Measurements from ENCODE around the gene TMEM120A. TPM values are rescaled to one million over a fixed set of nuclear protein-coding genes. Genes with fewer than 3 reads are reported as not detected.

Gene TMEM120A
- total and polyA plus RNA-seq, 2 experiments from 2014 or later: 12.7 to 22.3 TPM

- H2AFZ ChIP-seq: no peak overlapping the region
- Mint-ChIP-seq H3K9me3 (no peaks in the 10 kb centered on the region), H3K4me1 (peaks cover 10% of the 10 kb centered on the region), H3K36me3 (ENCODE audit: low read depth) (peaks cover 27% of the 10 kb centered on the region), H3K4me3 (no peak overlapping the region), H3K27me3 (ENCODE audit: insufficient read depth, low read depth, poor library complexity) (peaks cover 18% of the 10 kb centered on the region), H3K27ac (no peak overlapping the region)
- H3K4me1 ChIP-seq (ENCODE audit: insufficient read depth): no peaks in the 10 kb centered on the region
- TF ChIP-seq CREB1 (CRISPR knock-in tag; IDR thresholded peaks at IDR 0.05; ENCODE audit: low read depth) (no peak), ETS1 (IDR thresholded peaks at IDR 0.05) (no peak), JUNB (IDR thresholded peaks at IDR 0.05; ENCODE audit: unreplicated experiment) (no peak), ZNF114 (CRISPR knock-in tag; IDR thresholded peaks at IDR 0.05) (no peak), STAT1 (IDR thresholded peaks at IDR 0.05; ENCODE audit: unreplicated experiment) (no peak), EZH2phosphoT487 (IDR thresholded peaks at IDR 0.05; ENCODE audit: unreplicated experiment) (no peak), CTCF (conservative IDR thresholded peaks at IDR 0.05; ENCODE audit: low read depth in 2 of 2) (no peak), ZNF331 (CRISPR knock-in tag; IDR thresholded peaks at IDR 0.05; ENCODE audit: low read depth) (no peak), NANOG (IDR thresholded peaks at IDR 0.05; ENCODE audit: borderline replicate concordance) (no peak), REST (IDR thresholded peaks at IDR 0.05; ENCODE audit: unreplicated experiment) (no peak), POLR2AphosphoS5 (IDR thresholded peaks at IDR 0.05; ENCODE audit: low read depth) (no peak)
- H3K79me2 ChIP-seq (replicated peaks; ENCODE audit: insufficient read depth): no peaks in the 10 kb centered on the region
- H3K4me2 ChIP-seq: no peak overlapping the region
- H3F3A ChIP-seq (replicated peaks; ENCODE audit: low read depth): no peaks in the 10 kb centered on the region
- H3K27me3 ChIP-seq (ENCODE audit: insufficient read depth): no peaks in the 10 kb centered on the region
- DNase-seq (ENCODE audit: low spot score) (no peak), ATAC-seq (no peak)
- H3K4me3 ChIP-seq: no peak overlapping the region
- no peaks in the 10 kb centered on the region; the same call in 1 of the 2 replicates for H3K36me3 ChIP-seq (ENCODE audit: insufficient read depth)
- no peaks in the 10 kb centered on the region for H3K9me2 ChIP-seq (ENCODE audit: insufficient read depth)
- H3K27ac ChIP-seq (ENCODE audit: low read depth): no peak overlapping the region
- no peaks in the 10 kb centered on the region for H4K20me1 ChIP-seq (replicated peaks; ENCODE audit: insufficient read depth)
Observed at GRCh38 chr7:75985009-75985517, 9.3 kb downstream of the TMEM120A start.

All from GM23338 (cell line).